HG02678 (cell line): ENCODE data around the gene ALPK3.
"Not testable (repeated sequence)": the region's sequence is repeated elsewhere in the genome, so short reads cannot be mapped to it uniquely, and the experiment has no call there.

Experiments used
- ATAC-seq: cut with Tn5 transposase; IDR thresholded peaks from one replicate; pipeline ENCODE4 v1.9.1; 2021; ENCODE audit warnings: mild to moderate bottlenecking, moderate library complexity; ENCODE audit not compliant: unreplicated experiment

ALPK3 gene

DNA sequence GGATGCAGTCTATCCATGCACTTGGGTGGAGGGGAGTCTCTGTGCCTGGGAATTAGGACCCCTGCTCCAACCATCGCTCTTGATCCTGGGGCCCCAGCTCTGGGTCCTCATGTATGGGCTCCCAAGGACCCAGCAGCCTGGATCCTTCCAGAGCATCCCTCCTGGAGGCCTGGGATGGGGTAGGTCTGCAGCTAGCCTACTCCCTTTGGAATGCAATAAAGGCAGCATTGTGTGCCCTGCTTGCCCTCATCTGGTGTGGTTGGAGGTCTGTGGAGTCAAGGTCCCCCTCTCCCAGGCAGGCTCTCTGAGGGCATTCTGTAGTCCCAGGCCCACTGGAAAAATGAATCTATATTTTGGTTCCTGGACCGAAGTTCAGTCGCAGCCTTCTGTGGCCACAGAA is 52.4 kb downstream of the ALPK3 start:
- ATAC-seq = no peak

DNA sequence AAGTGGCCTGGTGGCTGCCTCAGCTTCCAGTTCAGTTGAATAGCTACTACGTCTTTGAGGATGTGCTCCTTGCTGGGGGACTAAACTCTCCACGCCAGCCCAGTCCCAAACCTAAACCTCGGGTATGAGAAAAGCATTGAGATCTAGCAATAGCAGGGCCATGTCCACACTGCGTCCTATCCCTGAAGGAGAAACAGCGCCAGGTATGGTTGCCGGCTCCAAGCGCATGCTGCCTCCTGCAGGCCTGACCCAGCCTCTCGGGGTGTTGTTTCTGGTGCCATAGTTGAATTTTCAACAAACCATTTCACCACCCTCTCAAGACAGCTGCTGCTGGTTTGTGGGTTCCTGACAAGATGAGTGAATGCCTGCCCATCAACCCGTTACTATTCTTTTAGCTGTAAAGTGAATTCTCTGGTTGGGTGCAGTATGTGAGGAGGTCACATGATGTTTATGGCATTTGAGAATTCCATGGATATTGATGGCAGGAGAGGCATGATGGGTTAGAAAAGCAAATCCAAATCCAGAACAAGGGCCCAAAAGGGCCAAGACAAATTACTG is 54.4 kb downstream of the ALPK3 start:
- no peak for ATAC-seq

DNA sequence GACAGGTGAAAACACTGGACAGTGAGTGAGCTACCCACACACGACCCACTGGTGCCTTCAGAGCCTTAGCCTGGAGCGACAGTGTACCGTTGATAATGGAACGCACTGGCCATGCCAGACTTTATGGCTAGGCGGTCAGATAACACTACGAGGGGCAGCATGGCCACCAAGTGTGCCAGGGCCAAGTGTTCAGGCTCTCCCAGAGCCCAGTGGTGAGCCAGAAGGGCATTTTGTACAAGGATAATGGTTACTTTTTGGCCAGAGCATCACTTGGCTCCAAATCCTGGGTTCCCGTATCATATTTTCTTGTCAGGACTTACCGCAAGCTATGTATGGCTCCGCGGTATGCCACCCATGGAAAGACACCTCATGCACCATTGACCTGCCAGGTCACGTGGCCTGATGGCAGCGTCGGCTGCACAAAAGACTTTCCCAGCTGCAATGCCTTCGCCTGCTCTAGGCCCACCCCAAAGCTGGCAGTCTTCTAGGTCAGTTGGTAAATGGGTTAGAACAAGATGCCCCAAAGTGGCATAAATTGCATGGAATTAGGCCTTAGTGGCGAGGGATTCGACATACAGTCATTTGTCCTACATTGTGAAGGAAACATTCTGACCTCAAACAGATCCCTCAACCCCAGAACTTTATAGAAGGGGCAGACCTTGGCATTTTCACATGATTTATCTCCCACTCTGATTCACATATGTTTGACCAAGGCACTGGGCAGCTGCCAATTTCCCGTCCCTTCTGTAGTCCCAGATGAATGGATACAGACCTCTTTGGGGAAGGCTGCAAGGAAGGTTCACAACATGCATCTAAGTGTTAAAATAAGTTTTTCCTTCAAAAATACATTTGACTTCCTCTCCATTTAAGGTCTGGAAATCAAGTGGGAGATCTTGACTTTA is 55.1 kb downstream of the ALPK3 start:
- ATAC-seq = no peak

DNA sequence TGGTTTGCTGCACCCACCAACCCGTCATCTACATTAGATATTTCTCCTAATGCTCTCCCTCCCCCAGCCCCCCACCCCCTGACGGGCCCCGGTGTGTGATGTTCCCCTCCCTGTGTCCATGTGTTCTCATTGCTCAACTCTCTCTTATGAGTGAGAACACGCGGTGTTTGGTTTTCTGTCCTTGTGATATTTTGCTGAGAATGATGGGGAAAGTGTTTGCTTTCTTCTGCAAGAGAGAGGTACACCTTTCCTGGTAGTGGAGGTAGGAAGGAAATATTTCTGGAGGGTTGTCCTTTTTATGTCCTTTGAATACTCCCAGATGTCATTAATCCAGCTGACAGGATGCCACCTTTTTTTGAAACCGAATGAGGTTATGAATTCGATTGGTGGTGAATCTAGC is 56.8 kb downstream of the ALPK3 start:
- no peak for ATAC-seq

DNA sequence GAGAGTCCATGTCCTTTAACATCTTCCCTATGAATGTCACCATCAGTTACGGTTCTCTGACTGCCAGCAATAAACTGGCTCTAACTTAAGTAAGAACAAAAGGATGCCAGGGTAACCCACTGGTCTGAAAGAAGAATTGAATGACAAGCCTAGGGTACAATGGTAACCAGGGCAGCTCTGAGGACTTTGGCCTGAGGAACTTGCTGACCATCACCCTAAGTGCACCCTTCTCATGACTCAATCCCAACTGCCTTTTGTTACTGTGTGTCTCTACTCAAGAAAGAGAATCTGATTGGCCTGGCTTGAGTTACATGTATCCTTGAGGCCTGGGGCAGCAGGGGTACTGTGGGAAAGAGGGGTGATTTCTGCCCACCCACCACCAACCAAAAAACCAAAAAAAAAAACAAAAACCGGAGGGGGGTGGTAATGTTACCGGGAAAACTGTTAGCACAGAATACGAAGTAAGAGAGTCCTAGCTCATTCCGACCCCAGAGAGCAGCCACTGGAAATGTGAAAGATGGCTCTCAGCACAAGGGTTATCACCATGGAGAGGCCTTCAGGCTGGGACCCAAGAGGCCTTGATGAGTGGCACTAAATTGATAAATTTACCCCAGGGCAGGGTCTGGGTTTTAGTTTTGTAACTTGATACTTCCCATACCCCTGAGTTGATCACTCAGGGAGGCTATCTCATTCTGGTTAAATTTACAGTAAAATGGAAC is 58.0 kb downstream of the ALPK3 start:
- no peak for ATAC-seq

DNA sequence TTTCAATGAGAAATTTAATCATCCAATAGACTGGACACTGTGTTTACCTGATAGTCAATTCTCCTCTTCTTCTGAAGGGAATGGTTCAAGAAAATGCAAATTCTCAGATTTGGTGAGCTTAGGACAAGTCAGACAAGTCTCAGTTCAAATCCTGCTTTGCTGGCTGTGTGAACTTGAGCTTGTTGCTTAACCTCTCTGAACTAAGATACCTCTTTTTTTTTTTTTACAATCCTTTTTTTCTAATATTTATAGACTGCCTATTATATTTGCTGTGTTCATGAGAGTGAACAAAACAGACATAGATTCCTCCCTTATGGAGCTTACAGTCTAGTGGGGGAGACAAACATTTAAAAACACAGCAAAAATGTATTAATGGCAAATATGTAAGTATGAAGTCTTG is 59.1 kb downstream of the ALPK3 start:
- no peak for ATAC-seq

DNA sequence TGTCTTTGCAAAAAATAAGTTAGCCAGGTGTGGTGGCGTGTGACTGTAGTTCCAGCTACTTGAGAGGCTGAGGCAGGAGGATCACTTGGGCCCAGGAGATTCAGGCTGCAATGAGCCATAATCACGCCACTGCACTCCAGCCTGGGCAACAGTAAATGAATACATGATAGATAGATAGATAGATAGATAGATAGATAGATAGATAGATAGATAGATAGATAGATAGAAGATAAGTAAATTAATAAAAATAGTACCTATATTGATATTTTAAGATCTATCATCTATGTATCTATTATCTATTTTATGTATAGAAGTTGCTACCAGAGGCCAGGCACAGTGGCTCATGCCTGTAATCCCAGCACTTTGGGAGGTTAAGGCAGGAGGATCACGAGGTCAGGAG is 60.5 kb downstream of the ALPK3 start:
- ATAC-seq = not testable (repeated sequence)

DNA sequence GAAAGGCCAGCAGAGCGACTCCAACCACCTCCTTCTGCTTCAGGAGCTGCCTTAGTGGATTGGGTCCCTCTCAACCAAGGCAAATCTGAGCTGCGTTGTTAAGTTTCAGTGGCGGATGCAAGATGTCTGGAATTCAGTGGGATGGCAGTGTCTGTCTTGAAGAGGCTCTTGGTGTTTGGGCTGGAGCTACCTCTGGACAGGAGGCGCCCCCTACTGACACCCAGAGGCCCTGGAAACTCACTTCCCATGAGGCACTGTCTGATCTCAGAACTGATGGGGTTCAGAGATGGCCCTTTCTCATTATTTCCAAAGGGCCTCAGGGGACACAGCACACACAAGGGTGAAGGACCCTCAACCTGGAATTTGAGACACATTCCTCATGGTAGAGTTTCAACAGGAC is 61.3 kb downstream of the ALPK3 start:
- ATAC-seq = no peak

DNA sequence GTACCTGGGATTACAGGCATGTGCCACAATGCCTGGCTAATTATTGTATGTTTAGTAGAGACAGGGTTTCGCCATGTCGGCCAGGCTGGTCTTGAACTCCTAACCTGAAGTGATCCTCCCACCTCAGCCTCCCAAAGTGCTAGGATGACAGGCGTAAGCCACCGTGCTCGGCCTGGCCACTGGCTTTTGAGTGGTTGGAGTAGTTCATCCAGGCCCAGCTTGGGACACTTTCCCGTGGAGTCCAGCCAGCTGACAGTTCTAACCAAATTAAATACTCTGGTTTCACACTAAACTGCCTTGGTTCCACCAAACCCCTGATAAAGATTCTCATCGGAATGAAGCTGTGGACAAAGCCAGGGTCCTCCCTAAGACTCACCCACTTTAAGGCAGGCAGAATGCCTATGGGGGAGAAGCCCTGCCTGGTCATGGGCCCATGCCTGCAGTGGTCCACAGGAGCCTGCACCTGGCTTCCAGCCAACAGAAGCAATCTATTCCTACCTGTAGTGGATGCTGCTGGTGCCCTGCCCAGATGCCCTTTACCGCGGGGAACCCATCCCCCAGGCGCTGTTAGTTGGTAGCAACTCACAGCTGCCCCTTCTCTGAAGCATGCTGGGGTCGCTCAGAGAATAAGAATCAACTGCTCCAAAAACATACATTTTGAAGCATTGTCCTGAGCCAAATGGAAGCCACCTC is 62.1 kb downstream of the ALPK3 start:
- ATAC-seq = no peak

DNA sequence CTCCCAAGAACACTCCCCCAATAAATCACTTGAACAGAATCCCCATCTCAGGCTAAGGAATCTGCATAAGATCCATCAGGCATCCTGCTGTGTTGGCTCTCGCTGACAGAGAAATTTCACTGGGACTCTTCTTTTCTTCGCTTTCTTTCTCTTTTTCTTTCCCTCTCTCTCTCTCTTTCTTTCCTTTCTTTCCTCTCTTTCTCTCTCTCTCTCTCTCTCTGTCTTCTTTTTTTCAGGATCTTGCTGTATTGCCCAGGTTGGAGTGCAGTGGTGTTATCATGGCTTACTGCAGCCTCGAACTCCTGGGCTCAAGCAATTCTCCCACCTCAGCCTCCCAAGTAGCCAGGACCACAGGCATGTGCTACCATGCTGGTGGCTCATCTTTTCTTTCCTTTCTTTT is 62.9 kb downstream of the ALPK3 start:
- ATAC-seq = no peak

DNA sequence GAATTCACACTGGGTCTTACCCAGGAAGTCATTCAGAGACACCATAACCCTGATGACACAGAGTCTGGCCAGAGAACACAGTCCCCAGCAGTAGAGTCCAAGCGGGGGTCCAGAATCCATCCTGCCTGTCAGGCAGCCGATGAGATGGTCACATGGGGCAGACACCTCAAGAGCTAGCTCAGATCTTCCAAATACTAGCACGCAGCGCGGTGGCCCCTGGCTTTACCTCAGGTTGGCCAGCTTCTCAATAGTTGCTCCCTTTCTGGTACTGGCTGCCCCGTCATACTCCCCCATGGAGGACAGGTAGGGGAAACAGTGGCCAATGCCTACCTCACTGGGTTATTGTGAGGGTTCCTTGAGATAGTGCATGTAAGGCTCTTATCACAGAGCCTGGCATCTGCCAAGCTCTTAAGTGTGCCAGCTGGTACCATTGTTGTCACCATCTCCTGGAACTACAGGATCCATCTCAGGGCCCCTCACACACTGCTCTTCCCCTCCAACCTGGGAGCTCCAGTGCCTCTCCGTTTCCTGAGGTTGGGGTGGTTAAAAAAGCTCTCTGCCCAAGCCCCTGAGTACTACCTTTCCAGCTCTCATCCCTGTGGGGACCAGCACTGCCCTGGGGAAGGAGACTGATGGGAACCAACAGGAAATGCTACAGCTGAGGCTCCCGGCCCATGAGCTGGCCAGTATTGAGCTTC is 63.8 kb downstream of the ALPK3 start:
- no peak for ATAC-seq

DNA sequence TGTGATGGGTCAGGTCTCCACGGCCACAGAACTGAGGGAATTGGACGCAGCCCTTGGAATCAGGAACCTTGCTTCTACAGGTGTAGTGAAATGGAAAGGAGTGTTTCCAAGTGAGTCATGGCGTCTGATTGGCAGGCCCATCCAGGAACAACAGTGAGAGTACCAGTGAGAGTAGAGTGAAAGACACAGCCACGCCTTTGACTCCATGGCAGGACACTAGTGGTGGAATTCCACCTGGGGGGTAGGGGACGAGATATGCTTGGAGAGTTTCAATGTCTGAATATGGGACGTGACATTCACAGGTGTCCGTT is 64.3 kb downstream of the ALPK3 start:
- ATAC-seq = no peak

DNA sequence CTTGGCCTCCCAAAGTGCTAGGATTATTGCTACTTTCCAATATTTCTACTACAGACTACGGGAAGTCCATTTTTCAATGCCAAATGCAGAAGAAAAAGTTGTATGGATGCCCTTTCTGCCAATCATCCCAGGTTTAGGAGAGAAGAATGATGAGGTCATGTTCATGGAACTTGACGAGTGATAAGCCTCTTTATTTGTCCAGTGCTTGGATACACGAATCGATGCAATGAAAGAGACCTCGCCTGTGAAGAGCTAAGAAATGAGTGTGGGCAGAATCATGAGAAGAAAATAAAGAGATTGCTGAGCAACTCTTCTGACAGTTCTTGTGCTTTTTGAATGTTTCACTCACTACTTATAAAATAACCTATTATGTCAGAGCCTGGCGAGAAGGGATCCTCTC is 66.3 kb downstream of the ALPK3 start:
- ATAC-seq = no peak

DNA sequence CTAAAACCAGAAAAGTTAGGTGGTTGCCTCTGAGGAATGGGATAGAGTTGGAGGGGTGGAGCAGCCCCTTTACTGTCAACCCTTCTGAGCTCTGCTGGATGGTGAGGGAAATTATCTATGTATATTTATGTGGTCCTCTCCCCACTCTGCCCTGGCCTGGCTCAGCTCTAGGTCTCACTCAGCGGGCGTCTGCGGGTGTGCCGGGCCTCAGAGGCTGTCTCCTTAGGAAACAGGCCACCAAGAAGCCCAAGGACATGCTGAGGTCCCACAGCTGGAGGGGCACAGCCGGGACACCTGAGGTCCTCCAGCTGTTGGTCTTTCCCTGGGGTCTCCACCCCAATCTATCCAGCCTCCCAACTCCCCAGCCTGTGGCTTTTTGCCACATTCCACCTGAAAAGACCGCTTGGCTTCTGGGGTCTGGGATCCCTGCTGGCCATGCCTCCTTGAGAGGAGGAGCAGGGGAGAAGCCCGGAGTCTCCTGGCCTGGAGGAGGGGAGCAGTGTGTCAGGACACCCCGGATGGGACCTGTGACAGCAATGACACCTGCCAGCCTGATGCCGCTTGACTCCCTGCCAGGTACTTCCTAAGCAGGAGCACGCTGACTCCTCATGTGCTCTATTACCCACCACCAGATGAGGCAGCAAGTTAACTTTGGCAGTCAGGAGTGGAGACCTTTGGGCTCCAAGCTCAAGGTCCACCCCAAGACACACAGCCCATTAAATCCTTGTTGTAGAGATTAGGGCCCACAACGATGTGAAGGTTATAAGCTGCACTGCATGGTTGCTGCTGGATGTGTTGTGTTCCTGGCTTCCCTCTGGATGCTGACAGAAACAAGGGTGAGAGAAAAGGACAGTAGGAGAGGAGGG is 67.0 kb downstream of the ALPK3 start, which contains the start of gene SLC28A1:
Gene SLC28A1, plus strand, starts transcription at position 747 of the 866 bp plus-strand sequence. CDS start 3,099 bp downstream, outside the sequence.
- no peak for ATAC-seq

DNA sequence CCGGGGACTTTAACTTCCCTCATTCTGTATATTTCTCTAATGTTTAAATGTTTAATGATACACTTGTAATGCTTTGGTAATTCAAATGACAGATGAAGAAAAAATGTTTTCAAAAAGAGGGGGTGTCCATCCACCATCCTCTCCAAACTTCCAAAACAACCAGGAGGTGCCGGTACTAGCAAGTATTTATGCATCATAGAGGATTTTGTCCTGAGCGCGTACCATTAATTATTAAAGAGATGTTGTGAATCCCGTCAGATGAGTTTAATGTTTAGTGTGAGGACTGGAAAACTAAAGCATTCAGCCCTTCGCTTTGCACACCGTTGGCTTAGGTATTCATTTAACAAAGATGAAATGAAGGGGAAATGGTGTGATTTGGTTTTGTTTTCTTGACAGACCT is 68.6 kb downstream of the ALPK3 start:
- no peak for ATAC-seq

DNA sequence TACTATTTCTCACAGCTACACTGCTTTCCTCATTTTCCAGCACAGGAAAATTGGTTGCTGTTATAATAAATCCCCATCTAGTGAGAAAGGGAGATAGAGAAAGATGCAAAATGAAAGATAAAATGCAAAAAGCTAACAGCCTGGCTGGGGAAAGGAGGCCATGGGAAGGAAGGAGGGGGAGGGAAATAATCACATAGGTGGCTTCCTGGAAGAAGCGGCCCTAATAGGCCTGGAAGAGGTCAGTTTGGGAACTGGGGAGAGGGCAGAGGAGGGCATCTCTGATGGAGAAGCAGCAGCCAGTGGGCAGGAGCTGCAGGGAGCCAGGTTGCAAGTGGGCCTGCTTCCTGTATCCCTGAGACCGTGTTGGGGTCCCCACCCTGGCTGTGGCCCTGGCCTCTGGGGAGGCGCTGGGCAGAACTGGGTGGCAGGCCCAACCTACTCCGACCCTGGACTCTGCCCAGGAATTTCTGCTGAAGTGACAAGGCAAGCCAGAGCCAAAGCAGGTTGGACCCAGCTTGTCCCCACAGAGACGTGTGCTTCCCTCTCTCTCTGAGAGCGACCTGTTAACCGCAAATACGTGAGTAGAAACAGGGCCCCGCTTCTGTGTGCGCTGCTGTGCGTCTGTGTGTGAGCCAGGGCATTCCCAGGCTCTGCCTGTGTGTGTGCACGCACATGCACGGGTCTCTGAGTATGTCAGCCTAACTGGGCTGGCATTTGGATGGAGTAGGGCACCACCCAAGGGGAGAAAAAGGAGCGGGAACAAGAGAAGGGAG is 69.2 kb downstream of the ALPK3 start:
- ATAC-seq = no peak

DNA sequence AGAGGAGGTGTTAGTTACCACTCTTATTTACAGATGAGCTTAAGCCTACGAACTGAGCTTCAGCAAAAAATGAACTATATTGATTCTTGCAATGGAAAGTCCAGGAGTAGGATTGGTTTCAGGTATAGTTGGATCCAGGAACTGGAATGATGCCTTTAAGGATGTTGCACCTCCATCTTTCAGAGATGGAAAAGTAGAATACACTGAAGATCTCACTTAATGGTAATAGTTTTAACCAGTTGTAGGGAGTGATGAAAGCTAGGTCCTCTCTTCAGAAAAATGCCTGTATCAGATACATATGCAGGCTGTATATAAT is 69.8 kb downstream of the ALPK3 start:
- ATAC-seq = no peak

DNA sequence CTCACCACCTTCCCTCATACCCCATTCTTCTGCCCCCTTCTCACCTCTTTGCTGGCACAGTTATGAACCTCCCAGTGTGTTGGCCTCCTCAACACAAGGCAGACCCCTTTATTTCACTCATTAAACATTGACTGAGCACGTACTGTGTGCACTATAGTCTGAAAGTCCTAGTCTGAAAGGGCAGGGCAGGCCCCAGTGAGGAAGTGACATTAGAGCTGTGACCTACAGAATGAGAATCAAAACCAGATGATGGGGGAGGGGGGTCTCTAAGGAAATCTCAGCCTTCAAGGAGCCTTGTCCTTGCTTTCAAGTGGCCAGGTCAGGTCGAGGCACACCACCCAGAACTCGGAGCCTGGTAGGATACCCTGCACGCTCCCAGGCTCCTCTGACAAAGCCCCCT is 70.8 kb downstream of the ALPK3 start:
- ATAC-seq = no peak

DNA sequence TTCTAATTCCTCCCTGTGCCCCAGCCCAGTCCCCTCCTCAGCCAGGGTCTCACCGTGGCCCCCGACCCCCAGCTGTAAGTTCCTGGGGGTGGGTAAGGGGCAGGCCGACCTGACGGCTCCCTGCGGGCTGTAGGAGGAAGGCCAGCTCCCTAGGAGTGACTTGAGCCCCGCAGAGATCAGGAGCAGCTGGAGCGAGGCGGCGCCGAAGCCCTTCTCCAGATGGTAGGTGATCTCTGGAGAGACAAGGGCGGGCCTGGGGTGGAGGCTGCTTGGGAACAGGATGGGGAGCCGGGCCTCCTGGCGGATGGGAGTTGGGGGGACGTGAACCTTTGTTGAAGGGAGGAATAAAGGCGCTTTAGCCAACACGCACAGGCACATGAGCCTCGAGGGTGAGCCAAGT is 71.5 kb downstream of the ALPK3 start:
- no peak for ATAC-seq
